Stimulated activated CD8-positive, alpha-beta memory T cell treated with anti-CD3 and anti-CD28 coated beads, Interleukin-4, amount 100 ng/mL, for 4 hours (primary cell): ENCODE data around the gene SLC9A1.
A peak's percentile ranks its signal among the peaks of the same experiment; 100 is the strongest.

Experiments used
- DNase-seq, 2 donors: peaks; one replicate each; pipeline ENCODE4 v3.0.0-alpha.2; 2020; ENCODE audit warnings: low read depth in 2 of 2, low spot score in 1 of 2

Gene SLC9A1

DNA sequence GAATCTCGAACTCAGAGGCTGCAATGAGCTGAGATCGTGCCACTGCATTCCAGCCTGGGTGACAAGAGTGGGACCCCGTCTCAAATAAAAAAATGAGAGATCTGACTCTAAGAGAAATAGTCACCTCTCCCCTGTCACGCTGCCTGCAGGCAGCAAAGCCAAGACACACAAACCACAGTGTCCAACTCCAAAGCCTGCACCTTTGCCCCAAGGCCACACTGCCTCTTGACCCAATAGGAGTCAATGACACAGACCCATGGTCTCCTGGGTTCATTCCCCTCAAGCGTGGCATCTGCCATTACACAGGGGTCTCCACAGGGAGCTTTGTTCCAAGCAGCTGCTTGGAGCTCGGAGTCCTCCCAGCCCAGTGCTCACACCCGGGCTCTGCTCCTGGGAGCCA lies 46.3 kb downstream of the SLC9A1 start:
- no peak for DNase-seq

DNA sequence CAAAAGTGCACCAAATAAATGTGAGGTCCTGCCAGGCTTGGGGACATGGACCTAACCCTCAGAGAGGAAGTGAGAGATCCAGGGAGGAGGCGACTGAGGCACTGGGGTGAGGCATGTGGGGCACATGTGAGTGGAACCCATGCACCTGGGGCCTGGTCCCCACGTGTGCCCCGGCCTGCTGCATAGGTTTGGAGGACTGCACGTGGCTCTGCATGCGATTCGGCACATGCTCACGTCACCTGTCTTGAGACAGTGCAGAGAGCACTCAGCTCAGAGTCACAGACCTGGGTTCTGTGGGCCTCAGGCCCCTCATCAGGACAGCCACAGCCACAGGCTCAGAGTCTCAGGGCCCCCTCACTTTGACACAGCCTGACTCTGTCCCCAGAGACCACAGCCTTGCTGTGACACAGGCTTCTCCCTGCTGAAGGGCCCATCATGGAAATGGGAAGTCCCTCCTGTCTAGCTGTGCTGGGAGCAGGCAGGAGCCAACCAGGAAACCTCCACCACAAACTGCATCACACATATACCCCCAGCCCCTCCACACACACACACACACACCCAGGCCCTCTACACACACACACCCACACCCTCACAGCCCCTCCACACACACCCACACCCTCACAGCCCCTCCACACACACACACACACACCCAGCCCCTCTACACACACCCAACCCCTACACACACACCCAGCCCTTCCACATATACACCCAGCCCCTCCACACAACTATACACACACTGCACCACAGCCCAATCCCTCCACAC lies 48.2 kb downstream of the SLC9A1 start:
- DNase-seq = no peak

DNA sequence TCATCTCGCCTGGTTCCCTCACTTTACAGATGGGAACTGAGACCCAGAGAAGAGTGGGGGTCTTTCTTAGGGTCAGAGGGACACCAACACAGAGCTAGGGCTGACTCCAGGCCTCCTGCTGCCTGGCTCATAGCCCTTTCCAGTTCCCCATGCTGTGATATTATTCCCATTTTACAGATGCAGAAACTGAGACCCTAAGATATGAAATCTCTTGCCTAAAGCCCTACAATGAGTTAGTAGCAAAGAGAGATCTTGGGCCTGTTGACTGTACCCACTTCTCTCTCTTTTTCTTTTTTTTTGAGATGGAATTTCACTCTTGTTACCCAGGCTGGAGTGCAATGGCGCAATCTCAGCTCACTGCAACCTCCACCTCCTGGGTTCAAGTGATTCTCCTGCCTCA lies 49.9 kb downstream of the SLC9A1 start:
- no peak for DNase-seq

DNA sequence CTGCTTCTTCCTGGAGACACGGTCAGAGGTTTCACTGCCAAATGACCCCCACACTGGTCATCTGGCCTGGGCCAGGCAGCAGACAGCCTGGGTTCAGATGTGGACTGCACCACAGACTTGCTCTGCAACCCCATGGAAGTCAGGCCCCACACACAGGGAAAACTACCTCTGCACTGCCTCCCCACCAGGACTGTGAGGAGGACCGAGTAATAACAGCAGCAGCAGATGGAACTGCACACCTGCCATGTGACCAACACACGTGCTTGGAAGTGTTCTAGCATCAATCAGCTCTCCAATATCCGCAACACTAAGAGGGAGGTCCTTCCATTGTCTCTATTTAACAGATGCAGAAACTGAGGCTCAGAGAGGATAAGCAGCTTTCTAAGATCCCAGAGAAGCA lies 51.4 kb downstream of the SLC9A1 start:
- no peak for DNase-seq

DNA sequence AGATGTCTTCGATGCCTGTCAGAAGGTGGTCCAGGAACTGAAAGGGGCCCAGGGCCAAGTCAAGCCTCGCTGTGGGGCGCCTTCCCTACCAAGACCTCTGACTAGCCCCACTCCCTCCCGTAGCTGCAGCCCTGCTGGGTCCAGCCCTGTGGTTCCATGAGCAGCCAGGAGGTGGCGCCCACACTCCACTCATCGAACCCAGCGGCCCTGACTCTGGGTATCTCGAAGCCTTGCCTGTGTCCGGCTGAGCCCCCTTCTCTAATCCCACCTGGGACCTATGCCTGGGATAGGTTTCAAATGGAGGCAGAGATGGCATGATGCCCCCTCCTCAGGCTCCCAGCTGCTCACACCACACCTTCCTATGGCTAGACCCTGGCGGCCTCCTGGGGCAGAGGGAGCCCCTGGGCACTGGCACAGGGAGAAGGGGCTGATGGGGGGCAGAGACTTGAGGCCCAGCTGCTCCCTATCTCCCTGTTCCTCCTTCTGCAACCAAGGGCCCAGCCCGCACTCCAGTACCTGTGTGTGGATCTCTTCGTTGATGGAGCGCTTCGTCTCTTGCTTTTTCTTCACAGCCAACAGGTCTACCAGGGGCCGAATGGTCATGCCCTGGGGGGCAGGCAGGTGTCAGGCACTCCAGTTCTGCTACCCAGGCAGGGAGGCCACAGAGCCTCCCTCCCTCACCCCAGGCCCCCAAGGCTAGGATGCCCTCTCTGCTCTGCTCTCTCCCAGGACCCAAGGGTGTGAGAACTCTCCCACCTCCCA lies 52.0 kb downstream of the SLC9A1 start:
- peak; percentile 50 to 67 for DNase-seq

DNA sequence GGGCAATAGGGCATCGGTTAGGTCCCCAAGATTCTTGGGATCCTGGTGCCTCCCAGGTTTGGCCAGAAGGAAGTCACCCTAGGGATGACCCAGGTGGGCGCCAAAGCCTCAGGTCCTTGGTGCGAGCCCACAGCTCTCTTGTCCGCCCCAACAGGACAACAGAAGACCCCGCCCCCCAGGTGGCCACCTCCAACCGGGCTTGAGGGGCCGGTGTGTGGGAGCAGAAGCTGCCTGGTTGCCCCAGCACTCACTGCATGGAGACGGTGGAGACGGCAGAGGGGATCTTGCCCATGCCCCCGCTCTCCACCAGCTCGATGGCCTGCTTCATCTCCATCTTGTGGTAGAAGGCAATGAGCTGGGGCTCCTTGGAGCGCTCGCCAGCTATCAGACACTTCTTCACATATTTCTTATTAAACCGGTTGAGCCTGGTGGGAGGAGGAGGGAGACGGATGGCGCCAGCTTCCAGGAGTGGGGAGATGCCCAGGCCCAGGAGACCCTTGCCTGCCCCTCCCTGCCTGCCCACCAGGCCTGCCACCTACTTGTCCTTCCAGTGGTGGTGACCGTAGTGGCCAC lies 52.7 kb downstream of the SLC9A1 start:
- DNase-seq = no peak

DNA sequence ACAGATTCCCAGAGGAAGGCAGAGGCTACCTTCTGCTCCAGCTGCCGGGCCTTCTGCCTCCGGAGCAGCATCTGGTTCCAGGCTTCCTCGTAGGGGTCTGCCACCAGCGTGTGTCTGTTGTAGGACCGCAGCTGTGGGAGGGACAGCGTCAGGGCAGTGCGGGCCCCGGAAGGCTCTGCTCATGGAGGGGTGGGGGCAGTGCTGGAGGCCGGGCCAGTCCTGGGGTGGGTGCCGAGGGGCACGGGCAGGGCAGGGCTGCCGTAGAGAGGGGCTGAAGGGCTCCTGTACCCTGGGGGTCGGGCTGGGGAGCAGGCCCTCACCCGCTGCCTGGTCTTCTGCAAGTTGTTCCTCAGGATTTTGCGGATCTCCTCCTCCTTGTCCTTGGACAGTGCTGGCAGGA lies 53.2 kb downstream of the SLC9A1 start:
- no peak for DNase-seq

DNA sequence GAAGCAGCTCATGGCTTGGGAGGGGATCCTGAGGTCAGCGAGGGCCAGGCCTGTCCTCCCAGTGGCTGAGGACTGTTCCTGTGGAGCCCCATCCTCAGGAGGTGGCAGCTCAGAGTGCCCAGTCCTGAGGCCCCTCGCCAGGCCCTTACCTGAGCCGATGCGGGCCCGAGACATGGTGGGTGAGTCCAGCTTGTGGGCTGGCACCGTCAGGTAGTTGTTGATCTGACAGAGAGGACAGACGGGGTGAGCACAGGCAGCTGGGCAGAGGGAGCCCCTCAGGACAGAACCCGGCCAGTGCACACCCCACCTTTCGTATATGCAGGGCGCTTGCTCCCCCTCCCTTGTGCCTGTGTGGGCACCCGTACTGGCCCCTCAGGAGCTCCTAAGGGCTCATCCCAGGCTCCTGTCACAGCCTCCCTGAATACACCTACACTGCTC lies 53.9 kb downstream of the SLC9A1 start:
- DNase-seq = no peak

DNA sequence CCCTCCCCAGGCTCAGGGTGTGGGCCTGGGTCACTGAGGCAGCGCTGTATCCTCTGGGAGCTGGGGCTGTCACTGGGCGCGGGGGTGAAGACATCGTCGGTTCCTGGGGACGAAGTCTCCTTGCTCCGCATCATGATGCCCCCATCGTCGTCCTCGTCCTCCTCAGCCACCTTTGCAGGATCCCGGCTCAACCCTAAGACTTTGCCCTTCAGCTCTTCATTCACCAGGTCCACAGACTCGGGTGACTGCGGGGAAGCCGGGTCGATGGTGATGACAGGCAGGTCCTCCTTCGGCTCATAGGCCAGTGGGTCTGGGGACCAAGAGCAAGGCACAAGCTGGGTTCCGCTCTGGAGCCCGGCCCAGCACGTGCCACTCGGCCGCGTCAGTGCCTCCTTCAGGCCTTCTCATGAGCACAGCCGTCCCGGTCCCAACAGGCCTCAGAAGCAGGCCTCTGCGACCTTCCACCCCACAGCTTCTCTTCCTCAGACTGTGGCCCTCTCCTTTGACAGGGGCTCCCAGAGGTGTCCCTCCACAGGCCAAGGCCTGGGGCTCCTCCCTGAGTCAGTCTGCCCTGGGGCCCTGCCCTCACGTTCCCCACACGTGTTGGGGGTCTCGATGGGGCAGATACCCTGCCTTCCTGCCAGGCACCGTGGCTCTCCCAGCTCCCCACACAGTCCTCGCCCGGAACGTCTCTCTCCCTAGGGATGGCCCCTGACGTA lies 54.4 kb downstream of the SLC9A1 start:
- no peak for DNase-seq

DNA sequence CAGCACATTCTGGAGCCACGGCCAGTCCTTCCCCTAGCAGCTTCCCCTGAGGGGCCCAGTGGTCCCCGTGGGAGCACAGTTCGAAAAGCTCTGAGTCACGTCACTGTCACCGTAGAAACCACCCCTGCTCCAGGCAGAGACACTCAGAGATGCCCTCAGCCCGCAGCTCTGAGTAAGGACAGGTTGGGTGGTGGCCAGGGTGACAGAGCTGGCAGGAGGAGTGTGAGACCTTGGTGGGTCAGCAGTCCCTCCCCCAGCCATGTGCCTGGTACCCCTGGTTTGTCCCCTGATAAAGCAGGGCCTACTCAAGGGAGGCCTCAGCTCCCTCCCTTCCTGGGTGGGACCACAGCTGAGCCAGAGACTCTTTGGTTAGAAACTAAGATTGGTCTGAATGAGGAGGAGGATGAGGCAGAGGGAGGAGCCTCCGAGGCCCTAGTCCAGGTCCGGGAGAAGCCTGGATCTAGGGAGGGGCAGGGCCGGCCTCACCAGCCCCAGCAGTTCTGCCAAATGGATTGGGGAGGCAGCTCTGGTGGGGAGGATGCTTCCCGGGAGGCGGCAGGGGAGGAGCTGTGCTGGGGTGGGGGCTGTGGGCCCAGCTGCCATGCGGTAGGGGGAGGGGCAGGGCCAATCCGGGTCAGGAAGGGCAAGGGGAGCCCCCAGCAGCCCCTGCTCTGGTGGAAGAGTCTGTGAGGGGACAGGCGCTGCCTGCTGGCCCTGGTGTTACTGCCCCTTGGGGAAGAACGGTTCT lies 55.2 kb downstream of the SLC9A1 start:
- DNase-seq = no peak

DNA sequence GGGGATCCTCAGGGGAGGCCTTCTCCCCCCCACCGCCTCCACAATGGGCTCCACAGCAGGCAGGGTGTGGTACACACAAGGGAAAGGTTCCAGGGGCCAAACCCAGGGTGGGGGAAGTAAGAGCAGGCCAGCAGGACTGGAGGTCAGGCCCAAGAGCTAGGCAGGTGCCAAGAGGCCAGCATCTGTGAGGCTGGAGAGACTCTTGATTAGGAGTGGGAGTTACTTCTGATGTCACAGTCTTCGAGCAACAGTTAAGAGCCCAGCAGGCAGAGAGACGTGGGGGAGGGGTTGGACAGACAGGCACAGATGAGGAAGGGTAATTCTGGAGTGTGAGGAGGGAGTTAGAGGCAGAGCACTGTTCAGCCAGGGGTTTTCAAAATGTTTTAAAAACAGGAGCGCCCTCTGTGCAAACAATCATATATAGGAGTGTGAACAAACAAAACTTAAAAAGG lies 55.8 kb downstream of the SLC9A1 start:
- DNase-seq = no peak

DNA sequence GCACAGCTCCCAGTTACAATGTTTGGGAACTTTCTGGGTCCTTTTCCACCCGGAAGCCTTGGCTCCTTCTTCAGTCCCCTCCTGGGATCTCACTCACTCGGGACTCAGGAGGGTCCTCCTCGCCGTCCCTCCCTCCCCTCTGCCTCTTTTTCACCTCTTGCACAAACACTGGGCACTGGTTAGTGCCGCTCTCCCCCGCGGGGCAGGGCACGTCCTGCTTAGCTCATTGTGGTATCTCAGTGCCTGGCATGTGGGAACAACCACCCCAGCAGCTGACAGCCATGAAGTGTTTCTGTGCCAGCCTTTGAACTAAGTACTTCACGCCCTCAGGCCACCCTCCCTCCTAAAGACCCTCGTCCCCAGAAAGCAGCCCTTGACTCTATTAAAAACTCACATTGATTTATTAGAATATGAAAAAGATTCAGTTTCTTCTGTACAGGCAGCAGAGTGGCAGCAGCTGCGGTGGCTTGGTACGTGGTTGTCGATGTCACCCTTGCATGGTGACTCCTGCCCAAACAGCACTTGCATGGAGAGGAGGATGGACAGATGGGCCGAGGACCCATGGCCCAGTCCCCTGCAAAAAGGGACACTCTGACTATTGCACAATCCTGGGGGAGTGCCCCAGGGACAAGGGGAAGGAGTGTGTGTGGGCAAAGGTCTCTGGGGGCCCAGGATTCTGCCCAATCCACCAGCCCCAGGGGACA lies 56.3 kb downstream of the SLC9A1 start:
- no peak for DNase-seq

DNA sequence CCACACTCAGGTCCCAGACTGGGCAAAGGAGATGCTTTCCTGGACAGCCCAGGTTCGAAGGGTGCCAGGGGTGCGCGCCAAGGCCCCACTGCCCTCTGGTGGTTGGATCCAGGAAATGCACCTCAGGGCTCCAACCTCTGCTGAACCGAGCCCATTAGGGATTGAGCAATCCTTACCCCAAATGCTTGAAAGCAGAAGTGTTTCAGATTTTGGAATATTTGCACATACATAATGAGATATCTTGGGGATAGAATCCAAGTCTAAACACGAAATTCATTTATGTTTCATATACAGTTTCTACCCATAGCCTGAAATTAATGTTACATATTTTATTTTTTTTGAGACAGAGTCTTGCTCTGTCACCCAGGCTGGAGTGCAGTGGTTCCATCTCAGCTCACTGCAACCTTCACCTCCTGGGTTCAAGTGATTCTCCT lies 57.4 kb downstream of the SLC9A1 start:
- peak; percentile 32 to 50 for DNase-seq

DNA sequence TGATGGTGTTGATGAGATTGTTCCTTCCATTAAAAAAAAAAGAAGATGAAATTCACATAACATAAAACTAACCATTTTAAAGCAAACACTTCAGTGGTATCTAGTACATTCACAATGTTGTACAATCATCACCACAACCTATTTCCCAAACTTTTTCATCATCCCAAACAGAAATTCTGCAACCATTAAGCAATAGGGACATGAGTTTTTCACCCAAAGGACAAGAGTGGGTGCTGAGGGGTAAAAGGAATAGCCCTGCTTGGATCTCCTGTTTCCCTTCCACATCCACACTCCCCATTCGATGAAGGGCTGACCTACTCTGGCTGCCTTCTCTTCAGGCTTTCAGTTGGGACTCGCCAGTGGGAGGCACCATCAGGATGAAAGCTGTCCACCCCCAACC lies 59.3 kb downstream of the SLC9A1 start:
- no peak for DNase-seq

DNA sequence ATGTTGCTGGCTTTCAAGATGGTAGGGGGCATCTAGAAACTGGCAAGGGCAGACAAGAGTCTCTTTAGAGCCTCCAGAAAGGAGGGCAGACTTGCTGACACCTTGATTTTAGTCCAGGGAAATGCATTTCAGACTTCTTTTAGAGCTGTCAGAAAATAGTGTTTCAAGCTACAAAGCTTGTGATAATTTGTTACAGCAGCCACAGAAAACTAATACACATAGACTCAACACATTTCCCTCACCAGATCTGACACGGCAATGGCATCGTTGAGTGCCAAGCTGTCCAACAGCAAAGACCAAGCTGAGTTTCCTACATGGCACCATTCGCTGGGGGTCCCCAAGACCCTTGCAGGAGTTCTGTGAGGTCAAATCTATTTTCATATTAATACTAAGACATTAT lies 62.0 kb downstream of the SLC9A1 start:
- DNase-seq = no peak

DNA sequence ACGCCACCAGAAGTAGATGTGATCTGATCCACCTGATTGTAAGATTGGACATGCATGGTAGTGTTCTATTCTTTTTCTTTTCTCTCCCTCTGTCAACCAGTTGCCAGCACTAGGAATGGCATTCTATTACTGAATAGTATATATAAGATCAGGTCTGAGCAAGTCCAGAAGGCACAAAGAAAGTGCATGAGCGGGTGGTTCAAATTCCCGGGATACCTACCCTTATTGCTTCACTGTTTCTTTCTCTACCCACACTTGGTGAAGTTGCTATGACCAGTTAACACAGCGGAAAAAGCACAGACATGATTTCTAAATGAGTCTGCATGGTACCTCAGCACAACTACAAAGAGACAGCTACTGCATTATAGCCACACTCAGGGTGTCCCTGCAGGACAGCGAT lies 64.0 kb downstream of the SLC9A1 start:
- no peak for DNase-seq

DNA sequence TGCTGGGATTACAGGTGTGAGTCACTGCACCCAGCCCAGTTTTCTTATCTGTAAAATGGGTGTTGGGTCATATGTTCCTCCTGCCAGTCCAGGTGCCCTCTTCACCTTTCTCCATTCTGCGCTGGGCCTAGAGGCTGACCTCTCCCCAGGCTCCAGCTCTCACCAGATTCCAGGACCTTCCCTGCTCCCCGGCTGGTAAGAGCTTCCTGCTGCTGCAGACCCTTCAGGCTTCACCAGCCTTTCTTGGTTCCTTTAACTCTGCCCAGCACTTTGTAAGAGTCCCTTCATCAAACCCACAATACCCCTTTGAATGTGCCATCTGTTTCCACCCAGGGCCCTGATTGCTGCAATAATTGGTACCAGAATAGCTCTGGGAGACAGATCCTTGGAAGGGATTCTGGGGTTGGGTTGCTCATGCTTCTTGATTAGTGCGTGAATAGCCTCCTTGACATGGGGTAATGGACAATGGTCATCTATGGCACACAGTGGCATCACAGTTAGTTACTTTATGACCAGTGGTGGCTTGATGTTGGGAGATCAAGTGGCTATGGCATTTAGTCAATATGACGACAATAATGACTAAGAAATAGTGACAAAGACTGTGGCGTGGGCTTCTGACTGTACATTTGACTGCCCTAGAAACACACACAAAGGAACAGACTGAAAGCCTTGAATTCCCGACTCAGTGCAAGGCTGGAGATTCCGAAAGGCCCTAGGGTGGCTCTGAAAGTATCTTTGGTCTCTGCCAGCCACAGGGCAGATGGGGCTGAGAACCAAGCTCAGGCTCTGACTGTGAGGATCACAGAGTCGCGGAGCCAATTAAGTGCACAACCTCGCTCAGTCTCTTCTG lies 67.3 kb downstream of the SLC9A1 start:
- no peak for DNase-seq

DNA sequence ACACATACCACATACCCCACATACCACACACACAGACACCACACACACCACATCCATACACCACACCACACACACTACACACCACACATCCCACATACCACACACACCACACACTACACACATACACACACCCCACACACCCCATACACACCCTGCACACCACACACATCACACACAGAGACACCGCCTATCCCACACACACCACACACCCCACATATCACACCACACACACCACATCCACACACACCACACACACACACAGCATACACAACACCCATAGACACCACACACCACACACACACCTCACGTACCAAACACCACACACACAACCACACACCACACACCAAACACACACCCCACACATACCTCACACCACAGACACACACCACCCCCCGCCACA lies 68.3 kb downstream of the SLC9A1 start:
- no peak for DNase-seq

DNA sequence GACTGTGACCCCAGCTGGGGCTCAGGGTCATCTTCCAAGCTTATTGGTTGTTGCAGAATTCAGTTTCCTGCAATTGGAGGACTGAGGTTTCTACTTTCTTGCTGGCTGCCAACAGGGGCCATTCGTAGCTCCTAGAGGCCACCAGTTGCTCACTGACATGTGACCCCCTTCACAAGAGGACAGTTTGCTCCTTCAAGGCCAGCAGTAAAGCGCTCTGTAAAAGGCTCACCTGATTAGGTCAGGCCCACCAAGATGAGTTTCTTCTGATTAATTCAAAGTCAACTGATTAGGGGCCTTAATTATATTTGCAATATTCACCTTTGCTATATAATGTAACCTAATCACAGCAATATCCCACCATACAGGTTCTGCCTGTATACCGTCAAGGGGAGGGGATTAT lies 68.9 kb downstream of the SLC9A1 start:
- DNase-seq = no peak
